DMS114 treated with DMSO at 0.1 percent for 48 hours (cell line): ENCODE data around the gene CDKN2AIPNL.

ENCODE experiments used
- DNase-seq: peaks from one replicate; lab custom pipeline; 2025; ENCODE audit not compliant: unreplicated experiment; lab: John Stamatoyannopoulos, UW

CDKN2AIPNL gene

GRCh38 chr5:134411546-134412266 lies at the start of gene CDKN2AIPNL:
TSS of gene CDKN2AIPNL (minus strand) at chr5:134411881. CDS start at chr5:134411854, 27 bp downstream.
- peak; percentile 79 for DNase-seq

DNA sequence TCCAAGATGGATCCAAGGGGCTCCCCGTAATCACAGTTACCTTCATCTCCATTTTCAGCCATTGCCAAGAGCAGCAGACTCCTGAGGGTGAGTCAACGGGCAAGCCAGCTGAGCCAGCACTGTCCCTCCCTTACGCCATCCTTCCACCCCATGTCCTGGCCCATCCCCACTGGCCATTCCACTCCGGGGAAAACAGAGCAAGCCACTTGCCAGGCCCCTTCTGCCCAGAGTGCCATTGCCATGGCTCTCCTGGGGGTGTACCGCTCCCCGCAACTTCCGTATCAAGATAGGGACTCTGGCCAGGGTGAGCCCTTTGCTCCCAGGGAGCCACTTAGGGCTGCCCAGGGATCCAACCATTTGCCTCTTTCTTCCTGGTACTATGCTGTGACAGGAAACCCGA lies 48.9 kb upstream of the CDKN2AIPNL start:
- DNase-seq: no peak

GRCh38 chr5:134459491-134459890 lies 47.8 kb upstream of the CDKN2AIPNL start:
- DNase-seq: no peak

GRCh38 chr5:134459010-134459403 lies 47.3 kb upstream of the CDKN2AIPNL start:
- DNase-seq: no peak

- no peak for DNase-seq
Measured at GRCh38 chr5:134458234-134459009, 46.7 kb upstream of the CDKN2AIPNL start.

DNA sequence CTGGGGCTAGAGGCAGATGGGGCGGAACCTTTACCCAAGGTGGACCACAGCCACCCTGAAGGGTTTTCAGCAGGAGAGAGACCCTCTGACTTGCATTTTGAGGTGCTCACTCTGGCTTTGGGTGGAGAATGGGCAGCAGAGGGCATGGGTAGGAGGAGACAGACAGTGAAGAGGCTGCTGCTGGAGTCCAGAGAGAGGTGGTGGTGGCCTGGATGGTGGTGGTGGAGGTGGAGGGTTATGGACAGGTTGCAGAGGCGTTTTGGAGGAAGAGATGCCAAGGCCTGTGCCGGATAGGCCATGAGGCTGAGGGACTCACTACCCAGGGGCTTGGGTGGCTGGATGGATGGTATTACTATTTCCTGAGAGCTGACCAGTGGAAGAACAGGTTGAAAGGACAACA lies 46.1 kb upstream of the CDKN2AIPNL start:
- no peak for DNase-seq

- DNase-seq: no peak
Measured at GRCh38 chr5:134456825-134457224, 45.1 kb upstream of the CDKN2AIPNL start.

- DNase-seq: no peak
Measured at GRCh38 chr5:134455466-134455865, 43.8 kb upstream of the CDKN2AIPNL start.

DNA sequence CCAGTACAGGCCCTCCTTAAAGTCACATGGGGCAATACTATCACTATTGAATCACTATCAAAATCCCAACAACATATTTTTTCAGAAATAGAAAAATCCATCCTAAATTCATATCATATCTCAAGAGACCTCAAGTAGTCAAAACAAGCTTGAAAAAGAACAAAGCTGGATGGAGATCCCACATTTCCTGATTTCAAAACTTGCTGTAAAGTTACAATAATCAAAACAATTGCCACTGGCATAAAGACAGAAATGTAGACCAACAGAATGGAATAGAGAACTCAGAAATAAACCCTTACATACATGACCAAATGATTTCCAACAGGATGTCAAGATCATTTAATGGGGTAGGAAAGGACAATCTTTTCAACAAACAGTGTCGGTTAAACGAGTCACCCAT lies 41.3 kb upstream of the CDKN2AIPNL start:
- no peak for DNase-seq

DNA sequence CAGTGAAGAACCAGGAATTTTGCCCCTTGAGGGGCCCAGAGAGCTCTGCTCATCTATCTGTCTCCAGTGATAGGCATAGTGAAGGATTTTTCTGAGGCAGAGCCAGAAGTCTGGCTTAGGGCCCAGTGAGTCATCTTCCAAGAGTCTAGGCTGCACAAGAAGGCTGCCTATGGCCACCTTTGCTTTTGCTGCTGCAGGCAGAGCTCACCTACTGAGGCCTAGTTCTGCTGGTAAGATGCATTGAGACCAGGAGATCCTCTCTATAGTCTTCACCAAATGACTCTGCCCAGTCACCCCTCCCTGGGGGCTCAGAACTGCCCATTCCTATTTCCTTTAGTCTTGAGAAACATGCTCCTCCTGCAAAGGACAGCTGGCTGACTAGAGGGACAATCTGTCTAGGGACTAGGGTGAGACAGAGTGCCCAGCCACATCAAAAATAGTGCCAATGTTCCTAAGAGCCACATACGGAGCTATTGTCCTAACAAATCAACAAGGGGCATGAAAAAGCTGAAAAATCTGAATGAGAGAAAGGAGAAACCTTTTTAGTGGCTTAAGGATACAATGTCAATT lies 40.3 kb upstream of the CDKN2AIPNL start:
- no peak for DNase-seq

DNA sequence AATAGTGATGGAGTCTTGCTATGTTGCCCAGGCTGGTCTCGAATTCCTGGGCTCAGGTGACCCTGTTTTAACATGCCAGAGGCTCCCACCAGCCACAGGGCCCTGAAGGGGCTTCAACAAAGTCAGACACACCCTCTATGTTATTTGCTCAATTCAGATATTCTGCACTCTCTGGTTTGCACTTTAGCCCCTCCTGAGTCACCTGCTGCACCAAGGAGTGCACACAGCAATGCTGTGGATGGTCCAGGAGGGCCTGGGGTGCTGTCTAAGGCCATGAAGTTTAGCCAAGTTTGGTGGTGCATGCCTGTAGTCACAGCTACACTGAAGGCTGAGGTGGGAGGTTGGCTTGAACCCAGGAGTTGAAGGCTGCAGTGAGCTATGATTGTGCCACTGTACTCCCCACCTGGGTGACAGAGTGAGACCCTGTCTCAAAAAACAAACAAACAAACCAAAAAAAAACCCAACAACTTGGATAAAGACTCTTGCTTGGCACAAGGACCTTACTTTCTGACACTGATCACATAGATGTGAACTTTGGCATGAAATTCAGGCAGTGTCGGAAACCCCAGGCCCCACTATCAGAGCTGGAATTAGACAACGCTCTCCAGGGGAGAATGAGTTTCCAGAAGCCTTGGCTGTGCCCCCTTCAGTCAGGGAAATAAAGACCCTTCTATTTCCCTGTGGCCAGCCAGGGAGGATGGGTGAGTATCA lies 39.7 kb upstream of the CDKN2AIPNL start:
- DNase-seq: no peak

DNA sequence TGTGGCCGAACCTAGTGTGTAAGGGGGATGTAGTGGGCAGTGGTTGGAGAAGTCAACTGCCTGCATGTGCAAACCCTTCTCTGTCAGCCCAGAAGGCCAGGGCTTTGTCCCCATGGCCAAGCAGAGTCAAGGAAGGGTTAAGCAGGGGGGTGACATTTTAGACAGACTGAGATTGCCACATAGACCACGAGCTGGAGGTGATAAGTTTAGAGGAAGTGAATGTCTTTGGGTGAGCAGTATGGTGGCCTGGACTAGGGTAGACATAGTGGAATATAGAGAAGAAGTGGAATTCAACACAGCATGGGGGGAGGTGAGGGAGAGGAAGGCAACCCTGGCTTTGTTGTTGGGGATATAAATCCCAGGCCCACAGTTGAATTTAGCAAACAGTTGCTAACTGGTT lies 38.7 kb upstream of the CDKN2AIPNL start:
- no peak for DNase-seq

DNA sequence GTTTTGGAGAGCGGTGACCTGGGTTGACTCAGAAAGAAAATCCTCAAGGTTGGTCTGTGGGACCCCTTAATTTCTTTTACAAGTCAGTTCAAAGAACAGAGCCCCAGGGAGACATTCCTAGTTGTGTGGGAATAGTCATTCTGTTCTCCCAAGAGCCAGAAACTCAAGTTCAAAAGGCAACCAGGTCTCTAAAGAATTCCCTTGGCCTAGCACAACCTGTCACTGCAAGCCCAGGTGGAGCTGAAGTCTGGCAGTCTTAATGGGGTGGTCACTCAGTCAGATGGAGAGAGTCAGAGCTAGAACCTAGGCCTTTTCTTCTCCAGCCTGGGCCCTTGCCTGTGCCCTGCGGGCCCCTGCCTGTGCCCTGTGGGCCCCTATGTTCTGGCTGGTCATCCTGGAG lies 37.5 kb upstream of the CDKN2AIPNL start:
- DNase-seq: no peak

DNA sequence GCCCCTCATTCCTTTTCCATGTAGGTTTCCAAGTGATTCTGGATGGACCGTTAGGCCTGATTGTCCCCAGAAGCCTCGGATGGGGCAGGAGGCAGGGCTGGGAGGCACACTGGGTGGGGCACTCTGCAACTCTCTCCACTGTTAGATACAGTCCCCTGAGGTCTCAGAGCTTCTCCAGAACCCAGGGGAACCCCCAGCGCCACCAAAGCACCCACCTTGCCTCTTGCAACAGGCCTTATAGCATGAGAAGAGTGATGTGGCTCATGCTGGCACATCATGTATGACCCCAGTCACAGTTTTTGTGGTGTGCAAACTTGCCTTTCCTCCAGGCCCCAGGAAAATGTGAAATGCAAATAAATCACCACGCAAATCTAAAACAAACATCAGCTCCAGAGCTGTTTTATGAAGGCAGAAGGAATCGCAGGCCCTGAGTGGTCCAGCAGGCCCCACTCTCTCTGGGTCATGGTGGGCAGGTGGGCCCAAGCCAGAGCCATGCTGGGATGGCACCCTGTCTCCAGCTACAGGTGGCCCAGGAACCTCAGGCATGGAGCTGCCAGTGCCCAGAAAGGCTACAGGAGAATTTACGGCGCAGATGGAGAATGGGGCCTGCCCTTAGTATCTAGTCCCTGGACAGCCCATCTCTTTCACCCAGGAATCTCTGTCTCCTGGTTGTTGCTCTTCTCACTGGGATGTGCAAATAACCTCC lies 36.3 kb upstream of the CDKN2AIPNL start:
- DNase-seq: no peak

- no peak for DNase-seq
Measured at GRCh38 chr5:134446938-134447337, 35.3 kb upstream of the CDKN2AIPNL start.

DNA sequence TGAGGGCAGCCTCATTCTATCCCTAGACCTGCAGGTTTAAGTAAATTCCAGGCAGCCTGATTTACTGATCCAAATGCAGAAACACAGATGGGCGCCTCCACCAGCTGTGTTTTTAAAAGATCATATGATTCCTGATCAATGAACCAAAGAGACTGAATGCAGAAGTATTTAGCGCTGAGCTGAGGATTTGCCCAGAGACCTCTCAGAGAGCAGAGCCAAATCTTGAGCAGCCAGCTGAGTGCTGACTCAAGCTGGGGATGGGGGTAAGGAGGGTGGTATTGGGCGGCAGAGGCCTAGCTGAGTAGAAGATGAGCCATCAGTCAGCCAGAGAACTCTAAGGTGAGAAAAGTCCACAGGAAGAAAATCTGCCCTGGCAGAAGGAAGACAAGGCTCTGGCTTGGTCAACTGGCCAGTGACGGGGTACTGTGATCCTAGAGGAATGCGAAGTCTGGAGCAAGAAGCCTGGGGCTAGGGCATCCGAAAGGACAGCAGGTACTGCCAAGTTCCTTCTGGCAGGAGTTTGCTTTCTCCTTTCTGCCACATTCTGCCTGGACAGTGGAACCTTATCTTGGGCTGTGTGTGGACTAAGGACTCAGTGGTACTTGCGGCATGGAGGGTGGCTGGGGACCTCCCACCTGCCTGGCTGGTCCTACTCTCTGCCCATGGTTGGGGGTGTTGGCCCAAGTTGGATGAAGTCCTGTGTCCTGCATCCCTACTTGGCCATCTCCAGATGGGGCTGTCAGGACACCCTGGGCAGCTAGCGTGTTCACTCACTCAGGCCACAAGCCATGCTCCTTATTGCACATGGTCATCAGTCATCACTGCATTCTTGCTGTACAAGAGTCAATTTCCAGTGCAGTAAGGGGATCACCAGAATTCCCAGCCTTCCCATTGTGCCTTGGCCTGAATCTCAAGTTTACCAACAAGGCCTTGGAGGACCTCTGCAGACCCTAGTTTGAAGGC lies 34.5 kb upstream of the CDKN2AIPNL start:
- no peak for DNase-seq

- no peak for DNase-seq
Measured at GRCh38 chr5:134444941-134445471, 33.3 kb upstream of the CDKN2AIPNL start.

DNA sequence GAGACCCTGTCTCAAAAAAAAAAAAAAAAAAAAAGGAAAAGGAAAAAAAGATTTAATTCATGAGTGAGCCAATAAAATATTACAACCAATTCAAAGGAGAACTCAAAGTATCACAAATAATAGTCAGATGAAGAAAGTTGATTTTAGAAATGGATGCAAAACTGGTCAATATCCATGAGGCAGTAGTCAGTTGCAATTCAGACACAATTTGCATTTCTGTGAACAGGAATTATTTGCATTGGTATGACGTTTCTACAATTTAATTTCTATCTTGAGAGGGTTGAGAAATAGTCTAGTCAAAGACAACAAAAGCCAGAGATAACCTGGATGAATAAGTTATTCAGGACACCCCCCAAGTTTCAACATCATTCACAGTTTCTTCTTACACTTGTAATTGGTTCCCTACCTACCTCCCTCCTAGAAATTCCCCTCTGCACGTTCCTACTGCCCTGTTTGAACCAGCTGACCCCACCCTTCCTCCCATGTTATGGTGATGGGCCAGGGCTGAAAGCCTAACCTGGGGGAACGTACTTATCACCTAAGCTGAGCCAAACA lies 28.6 kb upstream of the CDKN2AIPNL start:
- no peak for DNase-seq

- no peak for DNase-seq
Measured at GRCh38 chr5:134439210-134439654, 27.6 kb upstream of the CDKN2AIPNL start.
